HTERT RPE-1 (cell line): Measurements from ENCODE around the gene PRKCE.

Experiments used
- in situ Hi-C: fragments of 300-500 bp; cut with MboI; formaldehyde crosslinking; loops from 4 replicates; pipeline ENCODE4 v1.14.3; 2020; ENCODE audit warnings: low sequenced_read_pairs

The PRKCE gene

DNA sequence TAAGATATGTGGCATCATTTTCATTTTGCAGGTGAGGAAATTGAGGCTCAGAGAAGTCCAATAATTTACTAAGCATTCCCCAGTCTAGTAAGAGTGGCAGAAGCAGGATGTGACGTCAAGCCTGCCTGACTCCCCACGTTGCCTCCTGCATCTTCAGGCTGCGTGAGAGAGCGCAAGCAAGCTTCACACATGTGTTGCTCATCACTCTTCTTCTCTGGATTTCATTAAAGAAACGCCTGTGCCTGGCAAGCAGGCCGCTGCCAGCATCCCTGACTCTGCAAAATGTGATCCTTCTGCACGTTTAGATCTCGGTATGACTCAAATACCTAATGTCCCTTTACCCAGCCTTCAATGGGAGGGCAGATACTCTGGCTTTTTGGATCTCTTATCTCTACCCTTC, 96.8 kb downstream of the PRKCE start:
- in situ Hi-C loops, result no loop called here

DNA sequence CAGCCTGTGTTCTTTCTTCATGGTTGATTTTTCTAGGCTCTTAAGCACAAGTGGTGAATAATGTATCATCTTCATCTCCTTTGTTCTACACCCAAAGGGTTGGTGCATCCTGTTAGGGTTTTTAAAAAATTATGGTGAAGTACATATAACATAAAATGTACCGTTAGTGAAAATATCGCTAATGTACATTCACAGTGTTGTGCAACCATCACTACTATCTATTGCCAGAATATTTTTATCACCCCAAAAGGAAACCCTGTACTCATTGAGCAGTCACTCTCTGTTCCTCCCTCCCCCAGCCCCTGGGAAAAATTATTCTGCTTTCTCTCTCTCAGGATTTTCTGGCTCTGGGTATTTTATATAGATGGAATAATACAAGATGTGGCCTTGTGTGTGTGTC, 98.5 kb downstream of the PRKCE start:
- in situ Hi-C loops, result no loop called here

DNA sequence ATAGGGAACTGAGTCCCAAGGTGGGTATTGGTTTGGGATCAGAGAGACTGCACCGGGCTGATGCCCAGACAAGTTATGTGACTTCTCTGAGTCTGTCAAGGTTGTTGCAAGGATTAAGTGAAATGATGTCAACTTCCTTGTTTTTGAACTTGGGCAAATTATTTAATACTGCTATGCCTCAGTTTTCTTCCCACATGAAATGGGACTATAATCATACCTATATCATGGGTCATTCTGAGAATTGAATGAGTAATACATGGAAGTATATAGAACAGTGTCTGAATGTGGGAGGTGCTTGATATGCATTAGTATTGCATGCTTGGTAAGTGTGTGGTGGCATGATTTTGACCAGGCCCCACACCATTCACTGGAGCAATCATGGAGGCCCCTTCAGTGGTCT, 99.0 kb downstream of the PRKCE start:
- in situ Hi-C loops, result no loop called here

DNA sequence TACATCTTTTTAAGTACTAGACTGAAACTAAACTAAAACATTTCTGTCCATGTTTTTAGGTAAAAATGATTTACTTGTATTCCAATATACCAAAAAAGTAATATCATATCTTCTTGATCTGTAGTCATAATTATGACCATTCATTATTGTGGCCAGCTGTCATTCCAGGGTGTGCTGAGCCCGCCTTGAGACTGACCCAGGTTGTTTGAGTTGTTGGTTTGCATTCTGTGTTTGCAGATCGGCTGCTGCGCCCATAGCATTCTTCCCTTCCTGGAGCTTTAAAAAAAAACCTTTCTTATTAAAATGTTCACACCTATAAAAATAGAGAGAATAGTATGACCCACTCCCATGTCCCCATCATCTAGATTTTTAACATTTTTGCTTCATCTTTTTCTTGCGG, 101.9 kb downstream of the PRKCE start:
- in situ Hi-C loops, result no loop called here

DNA sequence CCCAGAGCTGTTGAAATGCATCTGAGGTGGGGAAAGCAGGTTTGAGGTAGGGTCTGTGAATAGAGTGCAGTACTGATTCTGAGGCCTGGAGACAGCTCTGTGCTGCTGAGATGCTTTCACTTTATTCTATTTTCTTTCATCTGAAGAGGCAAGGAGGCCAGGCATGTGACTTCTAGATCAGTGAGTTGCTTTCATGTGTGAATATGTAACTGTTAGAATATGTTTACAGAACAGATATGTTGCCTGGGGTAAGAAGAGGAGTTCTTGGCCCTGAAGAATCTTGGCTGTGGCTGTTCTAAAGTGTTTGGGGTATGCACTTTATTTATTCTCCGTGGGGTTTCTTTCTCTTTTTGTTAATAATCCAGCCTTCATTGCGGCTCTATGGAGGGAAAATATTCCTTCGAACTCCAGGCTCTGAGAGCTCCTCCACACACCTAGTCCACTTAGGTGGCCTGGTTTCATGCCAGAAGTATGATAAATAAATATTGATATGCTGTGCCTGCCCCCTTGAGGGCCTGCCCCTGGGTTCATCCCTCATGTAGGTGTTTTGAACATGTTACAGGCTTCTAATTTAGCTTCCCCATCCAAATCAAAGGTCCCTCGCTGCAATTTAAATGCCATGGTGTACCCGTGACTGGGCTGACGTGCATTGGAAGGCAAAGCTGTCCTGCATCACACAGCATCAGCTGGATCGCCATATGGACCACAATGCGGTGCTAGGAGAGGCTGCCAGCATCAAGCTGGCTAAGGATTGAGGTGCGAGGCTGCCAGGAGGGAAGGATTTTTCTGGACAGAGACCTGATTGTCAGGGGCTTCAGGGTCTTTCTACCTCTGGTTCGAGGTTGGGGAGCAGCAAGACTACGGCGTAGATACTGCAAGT, 102.9 kb downstream of the PRKCE start:
- in situ Hi-C loops, result no loop called here

DNA sequence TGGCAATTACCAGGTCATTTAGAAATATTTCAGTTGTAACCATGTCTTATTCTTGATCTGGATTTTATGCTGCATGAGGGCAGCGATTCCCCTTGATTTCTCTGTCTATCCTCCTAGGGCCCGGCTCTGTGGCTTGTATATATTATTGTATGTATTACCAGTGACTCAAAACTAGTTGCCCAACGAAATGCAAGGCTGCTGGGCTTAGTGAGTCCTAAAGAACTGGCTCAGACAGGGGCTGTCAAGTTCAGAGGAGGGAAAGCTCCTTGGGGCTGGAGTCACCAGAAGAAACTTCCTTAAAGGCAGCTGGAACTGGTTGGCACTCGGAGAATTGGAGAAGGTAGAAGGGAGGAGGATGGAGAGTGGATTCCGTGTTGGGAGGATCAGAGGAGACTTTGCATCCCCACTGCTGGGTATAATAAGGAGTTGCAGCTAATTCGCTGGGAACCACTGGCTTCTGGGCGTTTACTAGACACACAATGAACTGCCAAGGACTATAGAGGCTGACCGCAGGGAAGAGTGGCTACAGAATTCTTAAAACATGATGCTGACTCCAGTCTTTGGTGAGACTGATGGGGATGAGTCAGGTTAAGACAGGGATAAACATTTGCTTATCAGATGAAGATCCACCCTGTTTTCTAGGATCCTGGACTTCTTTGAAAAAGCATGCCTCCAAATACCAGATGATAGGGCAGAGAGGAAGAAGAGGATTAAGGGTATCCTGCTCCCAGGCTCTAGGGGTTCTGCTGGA, 104.3 kb downstream of the PRKCE start:
- in situ Hi-C loops, result no loop called here

DNA sequence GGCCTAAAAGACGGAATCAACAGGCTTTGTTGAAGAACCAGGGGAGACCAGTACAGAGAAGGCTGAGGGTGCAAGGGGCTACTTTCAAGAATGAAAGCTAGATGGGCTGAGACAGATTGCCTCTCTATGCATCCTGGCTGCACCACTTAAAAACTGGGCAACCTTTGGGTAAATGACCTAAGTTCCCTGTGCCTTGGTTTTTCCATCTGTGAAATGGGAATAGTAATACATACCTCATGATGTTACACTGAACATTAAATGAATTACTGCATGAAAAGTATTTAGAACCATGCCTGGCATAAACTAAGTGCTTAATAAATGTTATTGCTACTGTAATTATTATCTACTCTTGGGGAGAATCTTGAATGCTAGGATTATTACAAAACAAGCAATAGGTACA, 106.5 kb downstream of the PRKCE start:
- in situ Hi-C loops, result no loop called here

DNA sequence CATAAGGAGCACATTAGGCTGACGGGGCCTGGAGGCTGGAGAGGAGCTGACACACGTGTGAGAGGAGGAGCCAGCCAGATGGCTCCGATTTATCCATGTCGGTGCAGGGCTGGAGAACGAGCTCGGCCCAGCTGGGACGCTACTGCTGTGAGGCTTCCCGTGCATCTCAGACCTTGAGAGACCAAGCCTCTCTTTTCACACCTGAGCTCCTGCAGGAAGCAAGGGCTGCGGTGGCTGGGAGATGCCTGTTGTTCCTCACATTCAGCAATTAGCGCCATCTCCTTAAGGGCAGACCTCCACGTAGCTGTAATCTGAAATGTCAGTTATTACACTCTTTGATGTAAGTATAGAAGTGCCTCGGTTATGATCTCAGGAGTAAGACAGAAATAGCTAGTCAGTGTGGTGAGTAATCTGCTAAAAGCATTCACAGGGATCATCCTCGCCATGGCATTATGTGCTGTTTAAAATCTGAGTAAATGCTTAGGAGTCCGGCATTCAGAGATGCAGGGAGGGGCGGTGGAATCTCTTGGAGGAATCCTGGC, 107.9 kb downstream of the PRKCE start:
- in situ Hi-C loops, result no loop called here

DNA sequence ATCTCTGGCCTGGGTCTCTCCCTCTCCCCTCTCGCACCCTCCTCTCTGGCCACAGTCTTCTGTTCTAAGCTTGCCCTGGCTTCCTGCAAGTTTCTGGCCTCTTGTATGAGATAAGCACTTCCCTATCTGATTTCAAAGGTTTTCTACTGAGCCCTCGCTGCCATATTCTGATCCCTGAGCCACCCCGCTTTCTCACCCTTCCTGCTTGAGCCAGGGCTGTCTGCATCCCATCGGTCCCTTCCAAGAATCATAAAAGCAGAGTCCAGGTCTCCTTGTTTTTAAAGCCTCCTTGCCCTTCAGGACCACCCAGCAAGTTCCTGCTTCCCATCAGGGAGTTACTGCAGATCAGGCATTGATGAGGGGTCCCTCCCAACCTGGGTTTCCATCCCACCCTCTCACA, 110.2 kb downstream of the PRKCE start:
- in situ Hi-C loops, result no loop called here

DNA sequence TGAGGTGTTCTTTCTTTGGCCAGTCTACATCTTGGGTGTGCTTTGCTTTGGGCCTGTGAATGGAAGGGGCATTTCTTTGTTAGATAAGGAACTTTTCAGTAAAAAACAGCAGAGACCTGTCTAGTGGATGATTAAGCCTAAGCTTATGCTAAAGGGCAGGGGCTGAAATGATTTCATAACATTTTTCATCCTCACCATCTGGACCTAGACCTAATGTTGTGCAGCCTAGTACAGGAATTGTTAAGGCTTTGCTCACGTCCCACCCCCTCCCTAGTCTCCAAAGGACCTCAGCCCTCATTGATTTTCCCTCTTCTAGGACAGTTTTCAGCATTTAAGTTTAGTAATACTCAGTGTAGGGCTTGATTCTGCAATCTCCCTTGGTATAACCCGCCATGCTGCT, 111.8 kb downstream of the PRKCE start:
- in situ Hi-C loops, result no loop called here

DNA sequence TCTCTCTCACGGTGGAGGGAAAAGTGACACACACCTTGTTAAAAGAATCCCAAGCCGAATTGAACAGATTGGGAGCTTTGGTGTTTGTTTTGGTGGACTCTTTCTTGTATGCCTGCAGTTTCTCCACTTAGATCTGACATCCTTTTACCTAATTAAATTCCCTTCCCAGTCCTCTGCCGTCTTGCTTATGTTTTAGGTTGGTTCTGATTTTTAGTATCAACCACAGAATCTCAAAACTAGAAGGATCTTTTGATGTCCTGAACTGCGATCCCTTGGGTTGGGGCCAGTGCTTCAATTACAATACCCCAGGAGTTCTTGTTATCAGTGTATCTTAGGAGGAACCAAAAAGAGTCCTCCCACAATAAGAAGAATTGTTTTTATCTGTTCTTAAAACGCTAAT, 112.3 kb downstream of the PRKCE start:
- in situ Hi-C loops, result no loop called here

DNA sequence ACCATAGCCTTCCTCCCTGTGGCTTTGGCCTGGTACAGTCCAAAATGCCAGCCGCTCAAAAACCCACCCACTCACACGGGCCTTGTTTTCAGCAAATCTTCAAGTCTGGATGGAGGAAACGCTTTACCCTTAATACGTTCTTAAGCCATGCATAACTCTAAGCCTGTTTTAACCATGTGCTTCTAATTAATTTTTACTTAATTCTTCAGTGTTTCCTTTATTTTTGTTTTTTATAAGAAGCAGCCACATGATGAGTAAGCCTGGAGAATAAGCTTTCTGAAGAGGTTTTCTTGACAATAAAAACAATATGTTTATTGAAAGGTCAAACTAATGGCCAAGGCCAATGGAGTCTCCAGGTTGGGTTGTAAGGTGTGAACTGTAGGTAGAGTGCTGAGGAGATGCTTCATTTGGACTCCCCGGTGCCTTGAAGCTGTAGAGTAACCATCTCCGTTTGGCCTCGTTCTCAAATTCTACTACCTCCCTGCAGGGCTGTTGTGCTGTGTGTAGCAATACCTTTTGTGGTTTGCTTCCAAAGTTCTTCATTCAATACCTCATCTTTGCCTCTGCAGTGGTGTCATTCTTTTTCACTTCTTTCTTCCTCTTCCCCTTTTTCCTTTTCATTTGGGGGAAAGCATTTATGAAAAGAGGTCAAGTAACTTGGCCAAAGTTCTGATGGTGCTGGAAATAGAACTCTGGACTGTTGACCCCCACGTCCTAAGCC, 113.7 kb downstream of the PRKCE start:
- in situ Hi-C loops, result no loop called here

DNA sequence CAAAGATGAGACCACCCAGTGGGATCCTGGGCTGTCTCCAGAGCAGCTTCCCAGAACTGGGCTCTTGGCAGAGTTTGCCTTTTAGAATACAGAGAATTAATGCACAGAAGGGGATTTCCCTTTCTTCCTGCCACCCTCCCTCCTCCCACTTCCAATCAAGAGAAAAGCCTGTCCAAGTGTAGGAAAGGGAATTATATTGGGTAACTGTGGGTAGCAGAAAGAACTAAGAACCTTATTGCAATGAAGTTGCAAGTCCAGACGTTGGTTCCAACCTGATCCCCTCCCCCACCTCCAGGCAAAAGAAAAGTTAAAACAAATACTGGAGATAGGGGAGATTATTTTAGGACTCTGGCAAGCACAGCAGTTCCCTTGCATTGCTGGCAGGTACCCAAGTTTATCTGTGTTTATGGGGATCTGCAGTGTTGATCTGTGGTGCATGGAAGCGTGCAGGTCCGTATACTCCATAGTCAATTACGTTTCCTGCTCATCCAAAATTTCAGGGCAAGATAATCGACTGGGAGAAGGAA, 114.3 kb downstream of the PRKCE start:
- in situ Hi-C loops, result no loop called here

DNA sequence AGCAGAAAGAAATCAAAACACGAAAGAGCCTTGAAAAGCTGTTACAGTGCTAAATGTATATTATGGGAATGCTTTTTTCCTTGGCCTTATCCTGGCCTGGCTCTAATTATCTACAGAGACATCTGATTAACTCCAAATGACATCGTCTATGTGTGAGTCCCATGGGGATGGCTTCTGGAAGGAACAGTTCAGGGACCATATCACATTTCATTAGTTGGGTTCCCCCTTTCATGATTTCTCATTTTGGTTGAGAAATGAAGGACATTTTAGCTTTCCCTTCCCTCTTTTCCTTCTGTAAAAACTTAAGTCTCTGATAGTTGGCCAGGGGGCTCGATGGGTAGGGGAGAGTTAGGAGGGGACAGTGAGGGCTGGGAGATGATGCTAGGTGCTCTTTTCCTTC, 116.7 kb downstream of the PRKCE start:
- in situ Hi-C loops, result no loop called here

DNA sequence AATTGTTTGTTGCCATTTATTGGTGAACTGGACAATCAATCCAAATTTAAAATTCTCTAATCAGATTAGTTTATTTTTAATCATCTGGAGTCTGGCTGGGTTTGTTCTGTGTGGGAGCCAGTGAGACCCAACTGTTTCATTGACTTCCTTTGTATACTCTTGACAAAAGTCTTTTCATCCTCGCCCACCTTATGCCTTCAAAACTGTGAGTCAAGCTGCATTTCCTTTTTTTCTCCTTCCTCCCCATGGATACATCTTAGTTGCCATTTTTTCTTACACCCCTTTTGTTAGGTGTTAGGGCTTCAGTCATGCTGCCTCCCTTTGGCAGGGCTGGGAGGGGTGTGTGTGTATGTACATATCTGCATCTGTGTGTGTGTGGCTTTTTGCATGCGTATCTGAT, 117.6 kb downstream of the PRKCE start:
- in situ Hi-C loops, result no loop called here

DNA sequence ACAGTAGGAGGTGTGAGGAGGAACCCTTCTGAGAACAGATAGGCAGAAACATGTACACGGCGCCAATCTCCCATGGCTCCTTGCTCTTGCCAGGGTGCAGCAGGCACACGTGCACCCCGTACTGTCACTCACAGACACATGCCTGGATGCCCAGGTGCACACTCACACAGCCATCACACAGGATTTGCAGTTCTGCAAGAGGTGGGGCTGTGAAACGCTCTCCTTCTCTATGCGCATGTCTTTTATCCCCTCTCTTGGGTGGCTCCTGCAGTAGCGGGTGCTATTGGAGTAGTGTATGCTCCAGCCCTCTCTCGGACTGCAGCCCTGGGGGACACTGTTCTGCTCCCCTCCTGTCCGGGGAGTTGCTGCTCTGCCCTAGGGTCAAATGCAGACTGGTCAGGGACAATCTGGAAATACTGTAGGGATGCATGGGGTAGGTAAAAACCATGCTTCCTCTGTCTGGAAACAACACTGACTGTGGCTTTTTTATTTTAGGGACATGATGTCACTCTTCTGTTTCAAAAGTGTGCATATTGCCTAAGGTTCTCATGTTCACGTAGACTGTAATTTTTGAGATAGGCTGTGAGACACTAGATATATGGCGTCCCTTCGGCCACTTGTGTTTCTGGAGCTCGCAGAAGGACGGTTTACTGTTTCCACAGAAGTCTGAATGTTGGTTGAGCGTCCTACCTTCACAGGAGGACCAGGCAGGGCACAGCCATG, 118.5 kb downstream of the PRKCE start:
- in situ Hi-C loops, result no loop called here

DNA sequence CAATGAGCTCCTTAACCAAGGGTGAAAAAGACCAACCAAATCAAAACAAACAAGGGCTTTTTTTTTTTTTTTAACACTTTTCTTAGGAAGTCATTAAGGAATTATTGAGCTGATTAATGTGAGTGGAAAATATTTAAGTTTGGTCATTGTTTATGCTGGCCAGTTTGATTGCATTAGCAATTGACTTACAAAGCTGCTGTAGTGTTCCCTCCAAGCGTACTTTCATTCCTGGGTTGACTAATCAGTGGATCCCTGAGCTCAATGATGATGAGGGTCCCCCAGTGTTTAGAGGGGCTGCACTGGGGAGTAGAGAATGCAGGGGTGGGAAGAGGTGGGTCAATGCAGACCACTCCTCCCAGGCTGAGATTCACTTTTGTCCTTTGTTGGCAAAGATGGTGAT, 119.3 kb downstream of the PRKCE start:
- in situ Hi-C loops, result no loop called here

DNA sequence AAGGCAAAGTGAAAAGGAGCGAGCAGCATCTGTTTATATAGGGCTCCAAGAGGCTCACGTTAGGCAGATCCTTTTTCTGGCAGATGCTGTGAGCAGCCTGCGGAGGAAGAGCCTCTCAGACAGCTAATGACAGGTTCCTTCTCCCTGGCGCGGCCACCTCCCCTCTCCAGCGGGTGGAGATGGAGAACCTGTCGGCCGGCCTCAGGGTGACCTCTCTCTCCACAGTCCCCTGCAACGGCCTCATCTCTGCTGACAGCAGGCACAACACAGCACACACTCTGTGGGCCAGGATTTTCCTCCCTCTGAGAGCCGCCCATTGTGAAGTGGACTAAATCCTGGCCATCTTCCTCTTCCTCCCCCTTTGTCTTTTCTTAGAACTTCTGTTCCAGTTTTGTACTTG, 119.8 kb downstream of the PRKCE start:
- in situ Hi-C loops, result no loop called here

DNA sequence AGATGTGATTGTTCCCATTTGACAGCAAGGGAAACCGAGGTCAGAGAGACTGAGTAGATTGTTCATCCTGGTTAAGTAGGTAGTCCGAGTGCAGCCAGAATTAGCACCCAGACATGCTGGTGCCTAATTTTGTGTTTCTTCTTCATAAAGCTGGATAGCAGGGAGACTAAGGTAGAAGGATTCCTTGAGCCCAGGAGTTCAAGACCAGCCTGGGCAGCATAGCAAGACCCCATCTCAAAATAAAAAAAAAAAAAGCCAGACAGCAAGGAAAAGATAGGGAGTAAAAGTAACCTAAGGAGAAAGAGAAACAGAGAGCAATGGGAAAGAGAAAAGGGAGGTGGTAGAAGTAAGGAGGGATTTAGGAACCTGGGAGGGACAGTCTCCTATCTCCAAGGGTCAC, 120.6 kb downstream of the PRKCE start:
- in situ Hi-C loops, result no loop called here

DNA sequence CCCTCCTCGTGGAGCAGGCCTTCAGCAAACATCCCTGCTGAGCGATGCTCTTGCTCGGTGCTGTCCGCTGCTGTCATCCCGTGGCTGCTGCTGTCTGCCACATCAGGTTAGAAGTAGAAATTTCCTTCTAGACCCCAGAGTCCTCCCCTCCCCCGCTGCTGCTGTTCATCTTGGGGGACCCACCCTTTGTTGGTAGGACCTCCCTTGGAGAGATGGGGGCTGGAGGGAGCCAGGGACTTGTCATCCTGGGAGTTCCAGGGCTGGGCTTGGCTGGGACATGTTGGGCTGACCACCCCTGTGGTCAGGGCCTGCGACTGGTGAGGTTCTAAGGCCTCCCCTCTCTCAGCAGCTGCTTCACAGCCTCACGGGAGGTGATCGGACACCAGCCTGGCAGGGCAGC, 122.4 kb downstream of the PRKCE start:
- in situ Hi-C loops, result no loop called here
